ENCODE data around the gene AKR1A1. TPM values are rescaled to one million over a fixed set of nuclear protein-coding genes. Genes with fewer than 3 reads are reported as not detected.
"Not testable (repeated sequence)": the region's sequence is repeated elsewhere in the genome, so short reads cannot be mapped to it uniquely, and the experiment has no call there.

The AKR1A1 gene
- total and polyA plus RNA-seq, 5 donors from 2014 or later = 53.1 to 117 (median 93.9) TPM

DNA sequence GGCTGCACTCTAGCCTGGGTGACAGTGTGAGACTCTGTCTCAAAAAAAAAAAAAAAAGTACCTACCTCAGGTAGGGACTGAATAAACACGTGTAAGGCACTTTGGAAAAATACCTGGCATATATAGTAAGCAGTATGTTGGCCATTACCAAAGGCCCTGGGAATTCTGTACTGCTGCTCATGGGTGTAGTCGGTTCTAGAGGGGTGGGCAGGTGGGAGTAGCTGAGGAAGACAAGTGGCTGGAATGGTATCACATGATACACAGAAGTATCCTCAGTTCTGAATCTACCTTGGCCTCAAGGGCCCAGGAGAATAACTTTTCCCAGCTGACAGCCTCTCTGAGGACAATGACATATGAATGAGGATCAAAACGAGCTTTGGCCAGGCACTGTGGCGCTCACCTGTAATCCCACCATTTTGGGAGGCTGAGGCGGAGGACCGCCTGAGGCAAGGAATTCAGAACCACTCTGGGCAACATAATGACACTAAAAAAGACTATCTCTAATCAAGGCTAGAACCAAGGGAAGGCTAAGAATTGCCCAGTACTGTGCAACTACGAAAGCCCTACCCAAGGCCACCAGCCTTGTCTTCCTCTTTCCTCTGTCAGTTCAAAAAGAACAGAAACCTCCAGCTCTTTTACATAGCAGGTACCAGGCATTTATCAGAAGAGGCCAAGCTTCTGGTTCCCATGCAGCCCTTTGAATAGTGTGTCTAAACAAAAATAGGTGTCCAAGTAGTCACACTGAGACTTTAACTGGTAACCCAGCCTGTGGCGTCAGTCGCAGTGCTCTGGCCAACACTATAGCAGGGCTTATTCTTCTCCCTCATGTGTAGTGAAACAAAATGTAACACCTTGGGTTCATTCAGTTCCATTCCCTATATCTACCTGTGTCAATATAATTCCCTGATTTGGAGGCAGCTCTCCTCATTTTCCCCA is 40.3 kb upstream of the AKR1A1 start:
- H3K27me3 Mint-ChIP-seq = no peaks in the 10 kb centered on the region

DNA sequence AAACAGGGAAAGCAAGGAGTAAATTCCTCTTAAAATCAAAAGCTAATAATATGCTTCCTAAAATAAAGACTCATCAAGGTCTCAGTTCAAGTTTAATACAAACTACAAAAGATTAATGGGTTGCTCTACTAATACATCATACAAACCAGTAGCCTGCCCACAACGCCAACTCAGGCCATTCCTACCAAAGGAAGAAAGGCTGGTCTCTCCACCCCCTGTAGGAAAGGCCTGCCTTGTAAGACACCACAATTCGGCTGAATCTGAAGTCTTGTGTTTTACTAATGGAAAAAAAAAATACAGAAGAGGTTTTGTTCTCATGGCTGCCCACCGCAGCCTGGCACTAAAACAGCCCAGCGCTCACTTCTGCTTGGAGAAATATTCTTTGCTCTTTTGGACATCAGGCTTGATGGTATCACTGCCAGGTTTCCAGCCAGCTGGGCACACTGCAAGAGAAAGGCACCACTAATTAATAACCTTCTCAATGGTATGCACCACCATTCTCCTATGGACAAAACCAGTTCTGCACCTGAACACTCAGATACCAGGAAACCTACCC is 39.6 kb upstream of the AKR1A1 start:
- Mint-ChIP-seq H3K27me3 (no peaks in the 10 kb centered on the region), H3K9me3 (no peaks in the 10 kb centered on the region), H3K4me3 (peak overlapping the region in 1 of 4 donors; percentile 63), H3K4me1 (peaks cover 0 to 12% (median 1%) of the 10 kb centered on the region in 4 donors), H3K36me3 (peaks cover 52% of the 10 kb centered on the region), H3K27ac (peak overlapping the region in 1 of 3 donors; percentile 16)
- DNase-seq (no peak), ATAC-seq (ENCODE audit: low read depth in 2 of 2) (no peak)
- no peaks in the 10 kb centered on the region for H3K4me1 ChIP-seq (ENCODE audit: control insufficient read depth, insufficient read depth, low read length, poor library complexity, severe bottlenecking)
- H3K9me3 ChIP-seq (ENCODE audit: control insufficient read depth in 2 of 2, low read length in 2 of 2) = no peaks in the 10 kb centered on the region
- H3K27ac ChIP-seq (ENCODE audit: insufficient read depth, low read length, poor library complexity, severe bottlenecking) = no peak overlapping the region
- H3K36me3 ChIP-seq (ENCODE audit: control insufficient read depth, insufficient read depth, low read length) = peaks cover 76% of the 10 kb centered on the region
- no peak overlapping the region for H3K4me3 ChIP-seq (ENCODE audit: low read depth, low read length)
- H3K27me3 ChIP-seq (ENCODE audit: control insufficient read depth, insufficient read depth, low read length) = no peaks in the 10 kb centered on the region

More for the DNA sequence above, 40.3 kb upstream of the AKR1A1 start:
- no peak for ATAC-seq (ENCODE audit: low read depth in 2 of 2)
- Histone ChIP-seq H3K36me3 (ENCODE audit: control insufficient read depth, insufficient read depth, low read length) (peaks cover 68% of the 10 kb centered on the region), H3K27me3 (ENCODE audit: control insufficient read depth, insufficient read depth, low read length) (no peaks in the 10 kb centered on the region), H3K27ac (ENCODE audit: insufficient read depth, low read length, poor library complexity, severe bottlenecking) (no peak overlapping the region), H3K4me1 (ENCODE audit: control insufficient read depth, insufficient read depth, low read length, poor library complexity, severe bottlenecking) (no peaks in the 10 kb centered on the region), H3K4me3 (ENCODE audit: low read depth, low read length) (no peak overlapping the region), H3K9me3 (ENCODE audit: control insufficient read depth in 2 of 2, low read length in 2 of 2) (no peaks in the 10 kb centered on the region)
- no peak for DNase-seq
- Mint-ChIP-seq H3K27ac (no peak overlapping the region), H3K9me3 (no peaks in the 10 kb centered on the region), H3K36me3 (peaks cover 46% of the 10 kb centered on the region), H3K4me3 (no peak overlapping the region), H3K4me1 (peaks cover 0 to 9% (median 1%) of the 10 kb centered on the region in 4 donors)

DNA sequence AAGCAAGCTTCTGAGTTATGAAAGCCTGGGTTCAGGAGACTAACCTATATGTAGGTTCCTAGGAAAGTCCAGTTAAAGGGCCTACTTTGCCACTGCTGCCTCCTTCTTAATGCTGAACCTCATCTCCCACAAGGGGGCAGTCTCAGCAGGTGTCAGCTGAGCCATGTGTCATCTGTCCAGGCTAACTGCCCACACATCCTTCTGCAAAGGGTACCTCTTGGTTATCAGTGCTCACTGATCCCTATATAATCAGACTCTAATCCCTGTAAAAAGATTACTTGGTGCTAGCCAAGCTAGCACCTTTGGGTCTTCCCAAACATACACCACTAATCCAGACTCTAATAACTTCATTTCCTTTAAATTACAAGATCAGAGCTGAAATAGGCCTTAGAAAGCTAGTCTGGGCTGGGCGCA is 38.0 kb upstream of the AKR1A1 start:
- no peaks in the 10 kb centered on the region for H3K9me3 ChIP-seq (ENCODE audit: control insufficient read depth in 2 of 2, low read length in 2 of 2)
- H3K4me3 ChIP-seq (ENCODE audit: low read depth, low read length) = no peak overlapping the region
- Mint-ChIP-seq H3K4me1 (peaks cover 0 to 15% (median 5%) of the 10 kb centered on the region in 4 donors), H3K27me3 (no peaks in the 10 kb centered on the region), H3K4me3 (no peak overlapping the region), H3K36me3 (peaks cover 58% of the 10 kb centered on the region), H3K27ac (peak overlapping the region in 1 of 3 donors; percentile 46), H3K9me3 (no peaks in the 10 kb centered on the region)
- no peak overlapping the region for H3K27ac ChIP-seq (ENCODE audit: insufficient read depth, low read length, poor library complexity, severe bottlenecking)
- DNase-seq = peak; percentile 35 to 67 (median 56)
- no peaks in the 10 kb centered on the region for H3K4me1 ChIP-seq (ENCODE audit: control insufficient read depth, insufficient read depth, low read length, poor library complexity, severe bottlenecking)
- H3K36me3 ChIP-seq (ENCODE audit: control insufficient read depth, insufficient read depth, low read length) = peaks cover 88% of the 10 kb centered on the region
- peak; percentile 53 to 68 for ATAC-seq (ENCODE audit: low read depth in 2 of 2)
- H3K27me3 ChIP-seq (ENCODE audit: control insufficient read depth, insufficient read depth, low read length) = no peaks in the 10 kb centered on the region

DNA sequence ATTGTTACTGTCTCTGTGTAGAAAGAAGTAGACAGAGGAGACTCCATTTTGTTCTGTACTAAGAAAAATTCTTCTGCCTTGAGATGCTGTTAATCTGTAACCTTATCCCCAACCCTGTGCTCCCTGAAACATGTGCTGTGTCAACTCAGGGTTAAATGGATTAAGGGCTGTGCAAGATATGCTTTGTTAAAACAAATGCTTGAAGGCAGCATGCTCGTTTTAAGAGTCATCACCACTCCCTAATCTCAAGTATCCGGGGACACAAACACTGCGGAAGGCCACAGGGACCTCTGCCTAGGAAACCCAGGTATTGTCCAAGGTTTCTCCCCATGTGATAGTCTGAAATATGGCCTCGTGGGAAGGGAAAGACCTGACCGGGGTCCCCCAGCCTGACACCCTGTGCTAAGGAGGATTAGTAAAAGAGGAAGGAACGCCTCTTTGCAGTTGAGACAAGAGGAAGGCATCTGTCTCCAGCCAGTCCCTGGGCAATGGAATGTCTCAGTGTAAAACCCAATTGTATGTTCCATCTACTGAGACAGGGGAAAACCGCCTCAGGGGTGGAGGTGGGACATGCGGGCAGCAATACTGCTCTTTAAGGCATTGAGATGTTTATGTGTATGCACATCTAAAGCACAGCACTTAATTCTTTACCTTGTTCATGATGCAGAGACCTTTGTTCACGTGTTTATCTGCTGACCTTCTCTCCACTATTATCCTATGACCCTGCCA is 36.9 kb upstream of the AKR1A1 start:
- not testable (repeated sequence) for DNase-seq; H3K27ac ChIP-seq (ENCODE audit: insufficient read depth, low read length, poor library complexity, severe bottlenecking); H3K9me3 Mint-ChIP-seq; H3K9me3 ChIP-seq (ENCODE audit: control insufficient read depth in 2 of 2, low read length in 2 of 2); H3K4me1 ChIP-seq (ENCODE audit: control insufficient read depth, insufficient read depth, low read length, poor library complexity, severe bottlenecking); ATAC-seq (ENCODE audit: low read depth in 2 of 2); H3K27me3 ChIP-seq (ENCODE audit: control insufficient read depth, insufficient read depth, low read length); H3K4me3 ChIP-seq (ENCODE audit: low read depth, low read length); H3K4me3 Mint-ChIP-seq; H3K27me3 Mint-ChIP-seq; H3K27ac Mint-ChIP-seq
- Mint-ChIP-seq H3K4me1 (peaks cover 3 to 14% (median 8%) of the 10 kb centered on the region in 4 donors), H3K36me3 (peaks cover 50% of the 10 kb centered on the region)
- H3K36me3 ChIP-seq (ENCODE audit: control insufficient read depth, insufficient read depth, low read length) = peaks cover 79% of the 10 kb centered on the region

DNA sequence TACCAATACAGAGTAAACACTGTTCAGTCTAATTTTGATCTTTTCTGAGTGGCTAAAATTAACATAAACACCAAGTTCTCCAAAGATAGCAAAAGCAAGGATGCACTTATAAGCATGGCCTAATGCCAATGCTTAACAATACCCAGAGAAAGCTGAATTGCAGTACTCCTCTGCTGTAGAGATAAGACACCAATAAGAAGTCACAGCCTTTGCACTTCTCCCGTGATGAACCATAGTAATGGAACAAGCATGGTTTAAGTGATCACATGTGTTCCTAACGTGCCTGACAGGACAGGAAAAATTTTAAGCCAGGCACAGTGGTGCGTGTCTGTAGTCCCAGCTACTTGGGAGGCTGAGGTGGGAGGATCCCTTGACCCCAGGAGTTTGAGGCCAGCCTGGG is 34.6 kb upstream of the AKR1A1 start:
- H3K36me3 ChIP-seq (ENCODE audit: control insufficient read depth, insufficient read depth, low read length) = peaks cover 60% of the 10 kb centered on the region
- H3K4me1 ChIP-seq (ENCODE audit: control insufficient read depth, insufficient read depth, low read length, poor library complexity, severe bottlenecking) = peaks cover 22% of the 10 kb centered on the region
- DNase-seq (no peak), ATAC-seq (ENCODE audit: low read depth in 2 of 2) (no peak)
- Mint-ChIP-seq H3K9me3 (no peaks in the 10 kb centered on the region), H3K4me3 (peak overlapping the region in 1 of 4 donors; percentile 9), H3K4me1 (peaks cover 9 to 34% (median 21%) of the 10 kb centered on the region in 4 donors), H3K36me3 (peaks cover 35% of the 10 kb centered on the region), H3K27ac (peak overlapping the region in 2 of 3 donors; percentile 16 to 79), H3K27me3 (no peaks in the 10 kb centered on the region)
- no peak overlapping the region for H3K4me3 ChIP-seq (ENCODE audit: low read depth, low read length)
- H3K27ac ChIP-seq (ENCODE audit: insufficient read depth, low read length, poor library complexity, severe bottlenecking) = no peak overlapping the region
- H3K9me3 ChIP-seq (ENCODE audit: control insufficient read depth in 2 of 2, low read length in 2 of 2) = no peaks in the 10 kb centered on the region
- no peaks in the 10 kb centered on the region for H3K27me3 ChIP-seq (ENCODE audit: control insufficient read depth, insufficient read depth, low read length)

DNA sequence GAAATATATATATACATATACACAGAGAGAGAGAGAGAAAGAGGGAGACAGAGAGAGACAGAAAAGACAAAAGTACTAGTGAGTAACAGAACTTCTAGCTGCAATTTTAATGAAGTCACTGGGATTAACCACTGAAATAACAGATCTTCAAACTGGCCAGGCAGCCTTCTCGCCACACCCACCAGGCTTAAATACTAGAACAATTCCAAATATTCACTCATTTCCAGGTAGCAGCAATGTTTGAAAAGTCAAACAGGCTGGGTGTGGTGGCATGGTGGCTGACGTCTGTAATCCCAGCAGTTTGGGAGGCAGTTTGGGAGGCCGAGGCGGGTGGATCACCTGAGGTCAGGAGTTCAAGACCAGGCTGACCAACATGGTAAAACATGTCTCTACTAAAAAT is 34.2 kb upstream of the AKR1A1 start:
- DNase-seq = no peak
- Mint-ChIP-seq H3K36me3 (peaks cover 31% of the 10 kb centered on the region), H3K27me3 (no peaks in the 10 kb centered on the region), H3K27ac (peak overlapping the region; percentile 16 to 79 (median 38)), H3K4me3 (peak overlapping the region in 2 of 4 donors; percentile 28 to 54), H3K9me3 (no peaks in the 10 kb centered on the region), H3K4me1 (peaks cover 9 to 36% (median 22%) of the 10 kb centered on the region in 4 donors)
- H3K9me3 ChIP-seq (ENCODE audit: control insufficient read depth in 2 of 2, low read length in 2 of 2) = no peaks in the 10 kb centered on the region
- no peak overlapping the region for H3K4me3 ChIP-seq (ENCODE audit: low read depth, low read length)
- no peak overlapping the region for H3K27ac ChIP-seq (ENCODE audit: insufficient read depth, low read length, poor library complexity, severe bottlenecking)
- H3K27me3 ChIP-seq (ENCODE audit: control insufficient read depth, insufficient read depth, low read length) = no peaks in the 10 kb centered on the region
- ATAC-seq (ENCODE audit: low read depth in 2 of 2) = no peak
- peaks cover 55% of the 10 kb centered on the region for H3K36me3 ChIP-seq (ENCODE audit: control insufficient read depth, insufficient read depth, low read length)
- peaks cover 24% of the 10 kb centered on the region for H3K4me1 ChIP-seq (ENCODE audit: control insufficient read depth, insufficient read depth, low read length, poor library complexity, severe bottlenecking)

DNA sequence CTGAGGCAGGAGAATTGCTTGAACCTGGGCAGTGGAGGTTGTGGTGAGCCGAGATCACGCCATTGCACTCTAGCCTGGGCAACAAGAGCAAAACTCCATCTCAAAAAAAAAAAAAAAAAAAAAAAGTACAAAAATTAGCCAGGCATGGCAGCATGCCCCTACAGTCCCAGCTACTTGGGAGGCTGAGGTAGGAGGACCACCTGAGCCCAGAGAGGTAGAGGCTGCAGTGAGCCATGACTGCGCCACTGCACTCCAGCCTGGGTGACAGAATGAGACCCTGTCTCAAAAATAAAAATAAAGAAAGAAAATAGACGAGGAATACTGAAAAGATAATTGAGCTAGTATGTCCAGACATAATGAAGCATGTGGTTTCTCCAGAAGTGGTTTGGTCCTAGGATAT is 32.3 kb upstream of the AKR1A1 start:
- Histone ChIP-seq H3K36me3 (ENCODE audit: control insufficient read depth, insufficient read depth, low read length) (peaks cover 38% of the 10 kb centered on the region), H3K4me1 (ENCODE audit: control insufficient read depth, insufficient read depth, low read length, poor library complexity, severe bottlenecking) (peaks cover 32% of the 10 kb centered on the region)
- H3K4me3 ChIP-seq (ENCODE audit: low read depth, low read length); H3K9me3 Mint-ChIP-seq; DNase-seq; ATAC-seq (ENCODE audit: low read depth in 2 of 2); H3K27me3 Mint-ChIP-seq; H3K27me3 ChIP-seq (ENCODE audit: control insufficient read depth, insufficient read depth, low read length); H3K27ac ChIP-seq (ENCODE audit: insufficient read depth, low read length, poor library complexity, severe bottlenecking); H3K9me3 ChIP-seq (ENCODE audit: control insufficient read depth in 2 of 2, low read length in 2 of 2): not testable (repeated sequence)
- H3K4me1 Mint-ChIP-seq = peaks cover 15 to 47% (median 30%) of the 10 kb centered on the region in 4 donors
- peaks cover 29% of the 10 kb centered on the region for H3K36me3 Mint-ChIP-seq
- H3K4me3 Mint-ChIP-seq = peak overlapping the region in 3 of 4 donors; percentile 76 to 95 (median 94)
- peak overlapping the region in 1 of 3 donors; percentile 83 for H3K27ac Mint-ChIP-seq
